Progenitor cell of endocrine pancreas (in vitro differentiated cells): ENCODE data around the gene TMEM63B. TPM values are rescaled to one million over a fixed set of nuclear protein-coding genes. Genes with fewer than 3 reads are reported as not detected.
"Not testable (repeated sequence)": the region's sequence is repeated elsewhere in the genome, so short reads cannot be mapped to it uniquely, and the experiment has no call there.

Source experiments
- DNase-seq: peaks from one replicate; pipeline ENCODE4 v3.0.0; 2021; ENCODE audit warnings: low spot score; ENCODE audit not compliant: unreplicated experiment
- H3K27ac Mint-ChIP-seq: 2 replicates; pipeline ENCODE4 v1.8.0; 2021; ENCODE audit warnings: mild to moderate bottlenecking, moderate library complexity, mixed read lengths
- H3K27me3 Mint-ChIP-seq: 2 replicates; pipeline ENCODE4 v1.8.0; 2021; ENCODE audit warnings: mixed read lengths
- H3K36me3 Mint-ChIP-seq: 2 replicates; pipeline ENCODE4 v1.8.0; 2022; ENCODE audit warnings: mixed read lengths; ENCODE audit not compliant: insufficient read depth
- H3K4me1 Mint-ChIP-seq: 2 replicates; pipeline ENCODE4 v1.8.0; 2021; ENCODE audit warnings: low read depth, mixed read lengths
- H3K4me3 Mint-ChIP-seq: 2 replicates; pipeline ENCODE4 v1.8.0; 2021; ENCODE audit warnings: low read depth, mild to moderate bottlenecking, moderate library complexity, mixed read lengths
- H3K9me3 Mint-ChIP-seq: 2 replicates; pipeline ENCODE4 v1.8.0; 2021; ENCODE audit warnings: low read depth, mixed read lengths
- total RNA-seq: library from RNA; stranded (reverse); gene quantifications from 2 replicates; pipeline ENCODE4 v1.2.1, GENCODE V29; 2021
- TF ChIP-seq, protein P1 (sequence below): fragments of 200-600 bp; sonication (generic); IDR thresholded peaks from one replicate; pipeline ENCODE4 v1.5.0; 2021; ENCODE audit warnings: antibody characterized with exemption, mild to moderate bottlenecking; ENCODE audit not compliant: unreplicated experiment

The TMEM63B gene
- total RNA-seq, 1 donor from 2014 or later, result 72.3 TPM

GRCh38 chr6:44143731-44144130 is 16.4 kb downstream of the TMEM63B start:
- TF ChIP-seq, protein P1, sequence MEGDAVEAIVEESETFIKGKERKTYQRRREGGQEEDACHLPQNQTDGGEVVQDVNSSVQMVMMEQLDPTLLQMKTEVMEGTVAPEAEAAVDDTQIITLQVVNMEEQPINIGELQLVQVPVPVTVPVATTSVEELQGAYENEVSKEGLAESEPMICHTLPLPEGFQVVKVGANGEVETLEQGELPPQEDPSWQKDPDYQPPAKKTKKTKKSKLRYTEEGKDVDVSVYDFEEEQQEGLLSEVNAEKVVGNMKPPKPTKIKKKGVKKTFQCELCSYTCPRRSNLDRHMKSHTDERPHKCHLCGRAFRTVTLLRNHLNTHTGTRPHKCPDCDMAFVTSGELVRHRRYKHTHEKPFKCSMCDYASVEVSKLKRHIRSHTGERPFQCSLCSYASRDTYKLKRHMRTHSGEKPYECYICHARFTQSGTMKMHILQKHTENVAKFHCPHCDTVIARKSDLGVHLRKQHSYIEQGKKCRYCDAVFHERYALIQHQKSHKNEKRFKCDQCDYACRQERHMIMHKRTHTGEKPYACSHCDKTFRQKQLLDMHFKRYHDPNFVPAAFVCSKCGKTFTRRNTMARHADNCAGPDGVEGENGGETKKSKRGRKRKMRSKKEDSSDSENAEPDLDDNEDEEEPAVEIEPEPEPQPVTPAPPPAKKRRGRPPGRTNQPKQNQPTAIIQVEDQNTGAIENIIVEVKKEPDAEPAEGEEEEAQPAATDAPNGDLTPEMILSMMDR, result no peak
- Mint-ChIP-seq H3K36me3 (peaks cover 26% of the 10 kb centered on the region), H3K4me3 (no peak overlapping the region), H3K27me3 (no peaks in the 10 kb centered on the region), H3K4me1 (no peaks in the 10 kb centered on the region), H3K27ac (no peak overlapping the region), H3K9me3 (no peaks in the 10 kb centered on the region)
- DNase-seq, result no peak

GRCh38 chr6:44144536-44144935 is 17.2 kb downstream of the TMEM63B start:
- not testable (repeated sequence) for H3K27ac Mint-ChIP-seq, H3K4me1 Mint-ChIP-seq, H3K27me3 Mint-ChIP-seq, H3K4me3 Mint-ChIP-seq, H3K9me3 Mint-ChIP-seq, DNase-seq
- H3K36me3 Mint-ChIP-seq, result peaks cover 30% of the 10 kb centered on the region

GRCh38 chr6:44145839-44146238 is 18.5 kb downstream of the TMEM63B start:
- TF ChIP-seq, protein P1, result no peak
- Mint-ChIP-seq H3K27me3 (no peaks in the 10 kb centered on the region), H3K9me3 (no peaks in the 10 kb centered on the region), H3K36me3 (peaks cover 27% of the 10 kb centered on the region), H3K4me1 (no peaks in the 10 kb centered on the region), H3K27ac (no peak overlapping the region), H3K4me3 (no peak overlapping the region)
- no peak for DNase-seq

- Mint-ChIP-seq H3K27me3 (no peaks in the 10 kb centered on the region), H3K4me1 (no peaks in the 10 kb centered on the region), H3K4me3 (no peak overlapping the region), H3K9me3 (no peaks in the 10 kb centered on the region), H3K36me3 (peaks cover 26% of the 10 kb centered on the region), H3K27ac (no peak overlapping the region)
- TF ChIP-seq, protein P1, result no peak
- DNase-seq, result no peak
These were observed 19.3 kb downstream of the TMEM63B start for GRCh38 chr6:44146685-44147084.

- TF ChIP-seq, protein P1, result no peak
- no peaks in the 10 kb centered on the region for H3K27me3 Mint-ChIP-seq
- H3K4me3 Mint-ChIP-seq, result no peak overlapping the region
- no peak overlapping the region for H3K27ac Mint-ChIP-seq
- DNase-seq, result no peak
- peaks cover 26% of the 10 kb centered on the region for H3K36me3 Mint-ChIP-seq
- no peaks in the 10 kb centered on the region for H3K4me1 Mint-ChIP-seq
- no peaks in the 10 kb centered on the region for H3K9me3 Mint-ChIP-seq
These were observed 19.9 kb downstream of the TMEM63B start for GRCh38 chr6:44147256-44147655.

DNA sequence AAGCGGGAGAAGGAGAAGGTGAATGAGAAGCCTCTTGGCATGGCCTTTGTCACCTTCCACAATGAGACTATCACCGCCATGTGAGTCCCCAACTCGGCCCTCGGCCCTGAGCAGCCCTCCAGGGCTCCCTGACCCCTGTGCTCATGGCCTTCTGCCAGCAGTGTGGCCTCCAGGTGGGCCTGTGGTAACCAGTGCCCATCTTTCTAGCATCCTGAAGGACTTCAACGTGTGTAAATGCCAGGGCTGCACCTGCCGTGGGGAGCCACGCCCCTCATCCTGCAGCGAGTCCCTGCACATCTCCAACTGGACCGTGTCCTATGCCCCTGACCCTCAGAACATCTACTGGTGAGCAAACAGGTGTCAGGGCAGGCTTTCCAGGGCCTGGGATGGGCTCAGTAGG is 21.0 kb downstream of the TMEM63B start:
- H3K9me3 Mint-ChIP-seq, result no peaks in the 10 kb centered on the region
- H3K36me3 Mint-ChIP-seq, result peaks cover 28% of the 10 kb centered on the region
- H3K4me3 Mint-ChIP-seq, result no peak overlapping the region

More for the DNA sequence above, 21.0 kb downstream of the TMEM63B start:
- no peaks in the 10 kb centered on the region for H3K4me1 Mint-ChIP-seq
- TF ChIP-seq, protein P1, result no peak
- H3K27ac Mint-ChIP-seq, result no peak overlapping the region
- no peak for DNase-seq
- no peaks in the 10 kb centered on the region for H3K27me3 Mint-ChIP-seq
